ENCODE measurements around the gene CEBPA.
A peak's percentile ranks its signal among the peaks of the same experiment; 100 is the strongest.

The CEBPA gene

DNA sequence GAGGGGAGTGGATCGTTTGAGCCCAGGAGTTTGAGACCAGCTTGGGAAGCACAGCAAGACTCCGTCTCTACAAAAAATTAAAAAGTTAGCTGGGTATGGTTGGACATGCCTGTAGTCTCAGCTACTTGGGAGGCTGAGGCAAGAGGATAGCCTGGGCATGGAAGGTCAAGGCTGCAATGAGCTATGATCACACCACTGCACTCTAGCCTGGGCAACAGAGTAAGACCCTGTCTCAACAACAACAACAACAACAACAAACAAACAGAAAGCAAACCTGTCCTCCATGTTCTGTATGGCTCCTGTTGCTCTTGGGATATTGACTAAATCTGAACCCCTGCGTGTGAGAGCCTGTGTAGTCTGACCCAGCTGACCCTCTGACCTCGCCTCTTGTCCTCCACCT is 14.9 kb downstream of the CEBPA start:
- DNase-seq (ENCODE audit: low spot score) = no peak

DNA sequence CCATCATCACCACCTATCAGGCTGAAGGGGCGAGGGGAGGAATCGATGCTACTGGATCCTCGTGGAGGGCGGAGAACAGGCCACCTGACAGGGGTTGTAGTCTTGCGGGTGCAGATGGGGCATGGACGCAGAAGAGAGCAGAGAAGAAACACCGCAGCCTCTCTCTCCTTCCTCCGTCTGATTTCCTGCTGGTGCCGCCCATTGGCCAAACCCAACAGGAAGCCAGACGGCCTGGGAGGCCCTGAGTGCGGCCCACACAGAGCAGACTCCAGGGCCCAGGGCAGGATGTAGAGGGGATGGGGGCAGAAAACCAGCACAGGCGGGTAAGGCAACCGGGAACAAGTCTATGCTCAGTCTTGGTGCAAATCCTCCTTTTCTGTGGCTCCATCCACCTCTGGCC is 15.4 kb downstream of the CEBPA start:
- no peak for DNase-seq (ENCODE audit: low spot score)

DNA sequence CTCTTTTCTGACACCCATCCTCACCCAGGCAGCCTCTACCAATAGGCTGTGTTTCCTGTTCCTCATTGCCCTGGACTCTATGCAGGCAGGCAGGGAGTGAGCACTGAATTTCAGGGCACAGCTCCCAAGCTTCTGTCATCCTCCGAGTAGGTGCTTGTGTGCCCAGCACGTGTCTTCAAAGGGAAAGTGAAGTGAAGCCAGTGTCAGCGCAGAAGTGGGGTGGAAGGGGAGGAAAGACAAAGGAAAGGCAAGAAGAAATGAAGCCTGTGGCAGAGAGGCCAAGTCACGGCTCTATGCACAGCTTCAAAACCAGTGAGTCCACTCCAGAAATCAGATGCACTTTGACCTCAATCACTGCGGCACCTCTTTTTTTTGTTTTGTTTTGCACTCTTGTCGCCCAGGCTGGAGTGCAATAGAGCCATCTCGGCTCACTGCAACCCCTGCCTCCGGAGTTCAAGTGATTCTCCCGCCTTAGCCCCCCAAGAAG is 16.9 kb downstream of the CEBPA start:
- DNase-seq (ENCODE audit: low spot score) = no peak

DNA sequence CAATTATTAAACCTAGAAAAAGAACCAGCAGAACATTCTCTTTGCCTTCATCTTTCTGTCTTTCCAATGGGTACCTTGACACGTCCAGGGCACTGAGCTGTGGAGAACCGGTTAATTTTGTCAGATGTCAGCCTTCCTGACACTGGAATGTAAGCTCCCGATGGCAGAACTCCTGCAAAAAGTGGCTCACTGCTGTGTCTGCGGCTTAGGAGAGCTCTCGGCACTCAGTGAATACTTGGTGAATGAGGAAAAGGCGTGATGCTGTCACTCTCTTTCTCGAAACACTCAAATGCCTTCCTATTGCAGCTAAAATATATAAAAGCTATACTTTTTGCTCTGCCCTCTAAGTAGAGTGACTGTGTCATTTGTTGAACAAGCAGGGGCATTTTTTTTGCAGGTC is 17.6 kb downstream of the CEBPA start:
- no peak for DNase-seq (ENCODE audit: low spot score)

DNA sequence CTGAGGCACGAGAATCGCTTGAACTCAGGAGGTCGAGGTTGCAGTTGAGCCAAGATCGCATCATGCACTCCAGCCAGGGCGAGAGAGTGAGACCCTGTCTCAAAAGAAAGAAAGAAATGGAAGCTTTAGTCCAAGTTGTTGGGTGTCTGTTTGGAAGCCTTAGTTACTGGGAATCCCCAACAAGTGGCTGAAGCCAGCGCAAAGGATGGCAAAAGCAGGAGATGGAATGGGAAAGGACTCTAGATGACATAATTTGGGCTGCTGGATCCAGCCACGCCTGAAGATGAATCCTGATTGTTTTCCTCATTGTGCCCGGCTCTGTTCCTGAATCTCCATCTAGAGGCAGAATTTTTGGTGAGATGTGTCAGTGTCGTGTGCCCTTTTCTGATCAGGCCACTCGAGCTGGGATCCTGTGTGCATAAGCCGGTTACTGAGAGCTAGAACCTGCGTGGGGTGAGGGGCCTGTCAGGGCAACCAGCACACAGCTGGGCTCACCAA is 18.1 kb downstream of the CEBPA start:
- DNase-seq (ENCODE audit: low spot score) = no peak

DNA sequence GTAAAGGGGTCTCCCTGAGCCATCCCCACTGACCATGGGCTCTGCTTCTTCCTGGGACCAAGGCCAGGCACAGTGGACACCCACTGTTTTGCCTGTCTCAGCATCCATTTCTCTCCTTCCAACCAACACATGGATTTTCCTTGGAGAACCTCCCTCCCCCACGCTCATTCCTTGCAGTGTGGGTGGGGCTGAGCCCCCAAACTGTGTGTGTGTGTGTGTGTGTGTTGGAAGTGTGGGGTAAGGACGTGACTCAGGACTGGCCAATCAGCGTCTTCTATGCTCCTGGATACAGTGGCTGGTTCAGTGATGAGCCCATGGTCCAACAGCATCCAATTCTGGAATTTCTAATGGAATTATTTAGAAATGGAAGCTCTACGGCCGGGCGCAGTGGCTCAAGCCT is 18.7 kb downstream of the CEBPA start:
- DNase-seq (ENCODE audit: low spot score) = no peak

DNA sequence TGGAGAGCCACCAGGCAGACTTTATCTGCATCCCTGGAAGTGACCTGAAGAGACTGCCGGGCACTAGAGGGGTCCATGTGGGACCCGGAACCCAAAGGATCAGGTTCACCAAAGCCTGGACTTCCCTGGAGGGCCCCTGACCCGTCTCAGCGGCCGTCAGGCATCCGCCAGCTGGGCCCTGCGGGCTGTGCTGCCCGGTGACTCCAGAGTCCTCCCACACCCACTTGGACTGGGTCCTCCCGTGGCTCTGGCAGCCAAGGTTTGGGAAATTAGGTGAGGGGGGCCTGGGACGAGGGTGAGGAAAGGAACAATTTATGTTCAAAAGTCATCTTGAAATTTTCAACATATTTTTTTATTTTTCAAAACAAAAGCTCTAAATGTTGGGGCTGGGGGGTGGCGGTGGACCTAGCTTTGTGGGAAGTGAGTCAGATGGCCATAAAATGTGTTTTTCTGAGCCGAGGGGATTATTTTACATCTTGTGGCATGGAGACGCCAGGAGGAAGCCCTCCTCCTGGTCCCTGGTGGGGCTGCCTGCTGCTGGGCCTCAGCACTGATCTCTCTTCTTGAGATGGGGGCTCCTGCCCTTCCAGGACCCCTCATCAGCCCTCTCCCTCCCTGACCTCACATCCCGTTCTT is 20.2 kb downstream of the CEBPA start:
- no peak for DNase-seq (ENCODE audit: low spot score)

DNA sequence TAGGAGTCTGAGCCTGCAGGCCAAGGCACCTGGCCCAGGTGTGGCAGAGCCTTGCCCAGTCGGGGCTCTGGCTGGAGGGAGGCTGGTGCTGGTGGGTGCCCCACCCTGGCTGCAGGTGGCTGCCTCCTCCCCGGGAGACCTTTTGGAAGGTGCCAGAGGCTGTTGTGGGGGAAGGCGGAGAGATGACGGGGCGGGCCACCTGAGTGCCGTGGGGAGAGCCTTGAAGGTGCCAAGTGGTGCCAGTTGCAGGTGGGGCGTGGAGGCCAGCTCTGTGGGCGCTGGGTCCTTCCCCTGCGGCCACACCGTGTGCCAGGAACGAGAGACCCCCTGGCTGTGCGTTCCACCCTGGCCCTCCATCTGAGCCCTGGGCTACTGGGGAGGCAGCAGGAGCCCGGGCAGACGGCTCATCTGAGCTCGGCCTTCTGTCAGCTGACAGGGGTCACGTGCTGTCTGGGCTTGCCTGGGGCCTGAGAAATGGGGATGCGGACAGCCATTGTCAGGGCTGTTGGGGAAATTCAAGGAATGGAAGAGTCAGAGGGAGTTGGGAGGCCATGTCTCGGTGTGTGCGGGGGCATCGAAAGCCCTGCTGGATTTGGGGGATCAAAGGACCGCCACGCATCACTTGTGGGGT is 20.9 kb downstream of the CEBPA start:
- no peak for DNase-seq (ENCODE audit: low spot score)

DNA sequence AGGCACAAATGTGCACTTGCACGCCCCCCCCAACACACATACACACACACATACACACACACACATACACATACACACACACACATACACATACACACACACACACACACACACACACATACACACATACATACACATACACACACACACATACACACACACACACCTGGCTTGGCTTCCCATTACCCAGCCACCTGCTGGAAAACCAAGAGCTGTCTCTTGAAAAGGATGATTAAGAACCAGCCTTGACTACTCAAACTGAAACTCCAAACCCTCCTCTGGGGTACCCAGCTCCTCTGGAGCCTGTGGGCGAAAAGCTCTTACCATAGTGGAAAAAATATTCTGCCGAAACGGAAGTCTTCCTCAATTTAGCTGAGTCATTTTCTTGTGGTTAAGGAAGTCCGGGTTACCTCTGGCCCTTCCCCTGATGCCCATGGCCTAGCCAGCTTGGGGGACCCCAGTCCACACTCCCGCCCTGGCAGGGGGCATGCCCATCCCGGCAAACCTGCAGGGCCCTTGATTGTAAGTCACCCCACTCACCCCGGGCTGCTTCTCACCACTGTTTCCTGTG is 21.9 kb downstream of the CEBPA start:
- no peak for DNase-seq (ENCODE audit: low spot score)

DNA sequence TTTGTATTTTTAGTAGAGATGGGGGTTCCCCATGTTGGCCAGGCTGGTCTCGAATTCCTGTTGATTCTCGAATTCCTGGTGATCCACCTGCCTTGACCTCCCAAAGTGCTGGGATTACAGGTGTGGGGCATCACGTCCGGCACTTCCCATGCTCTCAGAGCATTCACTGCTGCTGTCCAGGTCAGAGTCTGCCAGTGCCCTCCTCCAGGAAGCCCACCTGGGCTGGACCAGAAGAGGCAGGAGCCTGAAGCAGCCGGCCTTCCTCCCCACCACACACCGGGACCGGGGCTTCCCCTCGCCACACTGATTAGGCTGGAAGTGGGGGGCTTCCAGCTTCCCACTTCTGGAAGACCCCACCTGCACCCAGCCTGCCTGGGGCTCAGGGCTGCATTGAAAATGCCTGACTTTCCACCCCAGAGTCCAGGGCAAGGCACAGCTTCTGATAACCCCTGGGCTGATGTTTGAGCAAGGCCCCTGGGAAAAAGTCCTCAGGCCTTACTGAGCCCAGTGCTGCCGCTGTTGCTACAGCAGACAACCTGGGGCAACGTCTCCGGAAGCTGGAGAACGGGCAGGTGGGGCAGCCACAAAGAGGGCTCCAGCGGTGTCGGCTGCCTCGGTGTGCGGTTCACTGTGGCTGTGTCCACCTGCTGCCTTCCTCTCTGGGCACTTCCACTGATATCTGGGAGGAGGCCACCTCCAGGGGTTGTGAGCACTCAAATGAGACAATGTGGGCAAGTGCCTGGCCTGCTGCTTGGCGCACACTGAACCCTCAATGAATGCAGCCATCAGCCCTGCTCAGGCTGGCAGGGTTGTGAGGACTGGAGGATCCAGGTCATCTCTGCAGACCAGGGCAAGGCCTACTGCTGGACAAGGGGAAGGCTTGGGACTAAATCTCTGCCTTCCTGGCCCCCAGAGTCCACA is 22.6 kb downstream of the CEBPA start:
- DNase-seq (ENCODE audit: low spot score) = no peak

DNA sequence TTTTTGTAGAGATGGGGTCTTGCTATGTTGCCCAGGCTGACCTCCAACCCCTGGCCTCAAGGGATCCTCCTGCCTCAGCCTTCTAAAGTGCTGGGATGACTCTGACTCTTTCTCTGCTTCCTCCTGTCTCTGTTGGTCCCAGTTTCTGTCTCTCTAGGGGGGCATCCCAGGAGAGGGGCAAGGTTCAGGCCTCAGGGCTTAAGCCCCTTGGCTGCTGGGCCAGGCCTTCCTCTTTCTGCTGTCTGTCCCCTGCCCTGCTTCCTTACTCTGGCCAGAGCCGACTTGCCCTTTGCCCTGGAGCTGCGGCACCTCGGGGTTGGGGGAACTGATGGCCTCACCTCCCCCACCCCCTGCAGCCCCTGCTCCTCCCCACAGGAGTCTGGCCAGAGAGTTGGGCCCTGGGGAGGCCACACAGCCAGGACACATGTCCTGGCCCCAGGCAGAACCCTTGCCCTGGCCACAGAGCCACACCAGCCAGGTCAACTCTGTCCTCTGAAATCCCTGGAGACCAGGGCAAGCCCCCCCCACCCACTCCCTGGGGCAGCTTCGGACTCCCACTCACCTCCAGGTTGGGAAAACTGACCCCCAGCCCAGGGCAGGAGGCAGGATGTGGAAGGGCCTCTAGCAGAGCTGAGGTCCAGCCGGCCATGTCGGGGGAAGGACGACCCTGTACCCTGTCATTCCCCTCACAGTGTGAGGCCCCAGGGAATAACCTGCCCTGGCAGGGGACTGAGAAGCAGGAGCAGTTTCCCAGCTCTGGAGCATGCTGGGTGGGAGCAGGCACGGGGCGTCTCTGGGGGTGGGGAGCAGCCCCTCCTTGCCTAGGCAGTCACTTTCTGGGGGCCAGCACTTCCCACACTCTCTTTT is 23.7 kb downstream of the CEBPA start:
- no peak for DNase-seq (ENCODE audit: low spot score)

DNA sequence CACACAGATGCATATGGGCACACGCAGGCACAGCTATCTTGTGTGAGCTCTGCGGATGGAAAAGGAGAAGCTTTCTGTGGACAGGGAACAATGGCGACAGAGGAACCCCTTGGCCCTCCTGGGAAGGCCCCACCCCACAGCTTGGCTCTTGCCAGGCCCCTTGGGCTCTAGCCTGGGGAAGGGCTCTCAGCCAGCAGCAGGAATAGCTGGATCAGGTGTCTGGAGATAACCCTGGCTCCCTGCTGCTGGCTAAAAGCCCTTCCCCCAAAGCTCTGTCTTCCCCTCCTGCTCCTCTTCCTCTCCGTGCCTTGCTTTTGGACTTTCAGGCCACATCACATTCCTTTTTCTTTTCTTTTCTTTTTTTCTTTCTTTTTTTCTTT is 24.3 kb downstream of the CEBPA start:
- no peak for DNase-seq (ENCODE audit: low spot score)

DNA sequence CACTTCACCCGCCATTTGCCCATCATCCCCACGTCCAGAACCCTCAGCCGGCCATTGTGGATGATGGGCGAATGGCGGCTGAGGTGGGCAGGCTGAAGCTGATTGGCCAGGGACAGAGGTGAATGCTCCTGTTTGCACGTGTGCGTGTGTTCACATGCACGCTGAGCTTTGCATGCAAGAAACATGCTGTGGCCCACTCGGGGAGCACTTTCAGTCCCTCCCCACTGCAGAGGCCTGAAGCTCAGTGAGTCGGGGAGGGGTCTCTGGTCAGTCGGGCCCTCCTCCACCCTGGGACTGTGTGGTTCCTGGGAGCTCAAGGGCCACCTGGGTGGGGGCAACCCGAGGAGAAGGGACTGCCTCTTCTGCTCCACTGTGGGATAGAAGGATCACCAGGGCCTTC is 24.9 kb downstream of the CEBPA start:
- no peak for DNase-seq (ENCODE audit: low spot score)

DNA sequence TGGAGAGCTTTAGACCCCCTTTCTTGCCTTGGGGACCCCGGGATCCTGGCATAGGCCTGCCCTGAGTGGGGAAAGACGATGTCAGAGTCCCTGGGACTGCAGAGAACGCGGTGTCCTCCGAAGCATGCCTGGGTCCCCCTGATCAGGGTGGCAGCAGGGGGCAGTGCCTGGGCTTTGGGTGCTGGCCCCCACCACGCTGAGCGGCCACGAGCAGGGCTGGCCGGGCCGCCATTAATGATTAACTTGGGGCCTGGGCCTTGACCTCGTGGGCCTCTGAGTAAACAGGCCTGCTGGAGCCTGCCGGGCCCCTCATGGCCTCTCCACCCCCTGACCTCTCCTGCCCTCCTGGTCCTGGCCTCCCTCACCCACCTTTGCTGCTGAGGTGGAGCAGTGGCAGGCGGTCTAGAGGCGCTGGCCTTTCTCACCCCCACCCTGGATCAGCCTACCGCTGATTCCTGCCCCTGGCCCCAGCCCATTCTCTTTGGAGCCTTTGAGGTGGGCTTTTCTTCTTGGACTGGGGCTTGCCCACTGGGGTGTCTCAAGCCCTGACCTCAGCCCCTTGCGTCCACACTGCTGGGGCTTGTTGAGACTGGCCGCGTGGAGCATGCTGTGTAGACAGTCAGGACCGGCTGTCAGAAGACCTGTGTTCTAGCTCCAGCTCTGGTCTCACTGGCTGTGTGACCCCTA is 26.3 kb downstream of the CEBPA start:
- DNase-seq (ENCODE audit: low spot score) = no peak

DNA sequence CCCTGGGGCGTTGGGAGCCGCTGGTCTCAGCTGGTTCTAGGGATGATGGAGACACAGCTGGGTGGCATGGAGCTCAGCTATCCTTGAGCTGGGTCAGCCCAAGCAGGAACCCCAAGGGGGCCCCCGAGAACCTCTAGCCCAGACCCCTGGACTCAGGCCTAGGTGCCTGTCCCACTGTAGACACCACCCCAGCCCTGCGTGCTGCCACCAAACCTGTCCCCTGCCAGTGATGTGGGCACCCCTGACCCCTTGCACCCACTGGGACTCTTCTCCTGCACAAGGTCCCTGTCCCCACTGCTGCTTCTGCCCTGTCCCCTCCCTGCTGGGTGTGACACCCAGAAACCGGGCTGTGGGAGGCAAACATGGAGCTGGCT is 26.8 kb downstream of the CEBPA start:
- DNase-seq (ENCODE audit: low spot score) = no peak

DNA sequence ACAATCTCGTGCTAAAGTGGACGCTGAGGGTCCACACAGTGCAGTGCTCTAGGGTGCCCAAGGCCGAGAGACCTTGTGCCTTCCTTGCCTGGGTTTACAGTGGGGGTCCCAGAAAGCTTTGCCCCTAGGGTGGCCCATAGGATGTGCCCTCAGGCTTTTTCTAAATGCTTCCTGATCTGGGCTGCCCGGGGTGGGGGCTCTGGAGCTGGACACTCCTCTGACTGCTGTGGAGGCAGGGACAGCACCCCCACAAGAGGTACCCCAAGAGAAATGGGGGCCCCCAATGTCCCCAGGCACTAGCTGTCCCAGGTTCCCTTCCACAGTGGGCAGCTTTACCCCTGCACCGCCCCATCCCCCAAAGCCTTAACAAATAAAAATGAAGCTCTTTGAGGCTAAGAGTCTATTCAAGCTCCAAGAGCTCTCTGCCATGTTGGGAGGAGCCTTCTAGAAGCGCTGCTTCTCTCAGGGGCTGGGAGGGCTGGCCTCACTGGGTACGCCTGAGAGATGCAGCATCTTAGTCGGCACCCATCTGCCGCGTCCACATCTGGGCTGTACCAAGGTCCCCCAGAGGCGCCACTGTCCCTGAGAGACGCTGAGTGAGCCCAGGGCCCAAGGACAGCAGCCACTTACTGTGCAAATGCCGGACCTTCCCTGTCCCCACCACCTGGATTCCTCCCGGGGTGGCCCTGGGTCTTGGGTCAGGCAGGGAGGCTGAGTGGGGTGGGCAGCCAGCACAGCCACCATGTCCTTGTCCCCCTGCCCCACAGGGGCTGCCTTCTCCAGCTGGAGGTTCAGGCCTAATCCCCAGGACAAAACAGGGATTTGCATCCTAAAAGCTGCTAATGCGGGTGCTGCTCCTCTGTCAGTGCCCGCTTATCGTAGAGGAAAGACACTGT is 27.4 kb downstream of the CEBPA start:
- no peak for DNase-seq (ENCODE audit: low spot score)

DNA sequence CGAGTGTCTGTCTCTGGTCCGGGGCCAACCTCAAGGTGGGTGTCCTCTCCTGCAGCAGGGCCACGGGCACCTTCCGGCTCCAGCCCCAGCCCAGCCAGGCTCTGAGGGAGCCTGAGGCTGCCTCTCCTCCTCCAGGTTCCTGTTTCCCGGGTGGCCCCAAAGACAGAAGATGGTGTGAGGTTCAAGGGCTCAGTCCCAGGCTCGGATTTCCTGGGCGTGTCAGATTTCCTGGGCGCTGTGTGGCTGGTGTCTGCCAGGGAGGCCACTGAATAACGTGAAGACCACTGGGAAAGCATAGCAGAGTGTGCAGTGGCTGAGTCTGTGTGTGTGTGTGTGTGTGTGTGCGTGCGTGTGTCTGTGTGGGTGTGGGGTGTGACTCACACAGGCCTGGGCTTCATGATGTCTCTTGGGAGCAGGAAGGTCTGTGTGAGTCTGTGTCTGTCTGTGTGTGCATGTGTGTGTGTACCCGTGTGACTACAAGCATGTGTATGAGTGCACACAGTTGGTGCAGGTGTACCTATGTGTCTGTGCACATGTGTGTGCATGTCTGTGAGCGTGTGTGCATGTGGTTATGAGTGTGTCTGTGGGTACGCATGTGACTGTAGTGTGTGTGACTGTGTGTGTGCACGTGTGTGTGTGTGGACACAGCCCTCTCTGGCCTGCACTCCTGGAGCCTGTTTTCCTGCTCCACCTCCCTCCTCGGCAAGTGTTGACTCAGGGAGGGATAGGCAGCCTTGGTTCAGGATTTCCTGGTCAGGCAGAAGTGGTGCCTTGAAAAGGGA is 28.3 kb downstream of the CEBPA start:
- DNase-seq (ENCODE audit: low spot score) = peak; percentile 91

DNA sequence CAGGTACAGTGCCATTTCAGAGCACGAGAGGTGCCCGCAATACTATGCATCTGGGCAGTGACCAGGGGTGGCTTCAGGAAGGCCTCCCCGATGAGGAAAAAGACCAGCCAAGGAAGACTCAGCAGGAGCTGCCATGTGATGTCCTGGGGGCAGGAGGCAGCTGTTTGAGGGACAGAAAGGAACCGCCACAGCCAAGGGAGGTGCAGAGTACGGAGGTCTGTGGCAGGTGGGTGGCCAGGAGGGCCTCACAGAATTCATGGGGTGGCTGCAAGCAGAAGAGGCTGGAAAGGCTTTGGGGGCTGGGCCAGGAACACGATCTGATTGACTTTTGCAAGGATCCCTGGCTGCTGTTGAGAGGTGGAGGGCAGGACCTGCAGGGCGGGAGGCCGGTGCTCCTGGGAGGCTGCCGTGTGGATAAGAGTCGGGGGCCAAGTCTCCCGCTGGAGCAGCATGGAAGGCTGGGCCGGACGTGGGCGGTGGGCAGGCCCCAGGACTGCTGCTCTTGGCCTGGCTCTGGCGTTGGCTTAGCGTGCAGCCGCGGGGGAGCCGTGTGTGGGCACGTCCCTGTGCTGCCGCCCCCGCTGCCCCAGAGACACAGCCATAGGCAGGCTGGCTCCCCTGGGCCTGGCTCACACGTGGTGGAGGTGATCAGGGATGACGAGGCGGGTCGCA is 29.1 kb downstream of the CEBPA start:
- DNase-seq (ENCODE audit: low spot score) = no peak
